Transverse colon (tissue), 3 donors: Measurements from ENCODE around the gene ACTN4.

Experiments used
- CTCF ChIP-seq, 5 experiments: fragments of 200-600 bp in 3 of 5; fragments of 450-650 bp in 2 of 5; sonication (generic) in 3 of 5; IDR thresholded peaks; 1 replicate in 2 of 5; 2 replicates in 3 of 5; pipeline ENCODE4 v1.5.1; 2016 to 2017; ENCODE audit warnings: antibody characterized with exemption in 5 of 5, inconsistent platforms in 3 of 5, mild to moderate bottlenecking in 2 of 5, moderate library complexity in 1 of 5
- POLR2A ChIP-seq: fragments of 450-650 bp; IDR thresholded peaks from one replicate; pipeline ENCODE4 v1.6.1; 2016; ENCODE audit warnings: antibody characterized with exemption, mild to moderate bottlenecking, moderate library complexity

GRCh38 chr19:38661996-38662395 is 14.5 kb downstream of the ACTN4 start:
- TF ChIP-seq POLR2A (peak; percentile 40), CTCF (IDR thresholded peaks at IDR 0.05) (no peak)
